ENCODE measurements around the gene FOXO6. TPM values are rescaled to one million over a fixed set of nuclear protein-coding genes. Genes with fewer than 3 reads are reported as not detected.

The FOXO6 gene
- total RNA-seq, 1 experiment from 2014 or later, result 9.0 TPM

DNA sequence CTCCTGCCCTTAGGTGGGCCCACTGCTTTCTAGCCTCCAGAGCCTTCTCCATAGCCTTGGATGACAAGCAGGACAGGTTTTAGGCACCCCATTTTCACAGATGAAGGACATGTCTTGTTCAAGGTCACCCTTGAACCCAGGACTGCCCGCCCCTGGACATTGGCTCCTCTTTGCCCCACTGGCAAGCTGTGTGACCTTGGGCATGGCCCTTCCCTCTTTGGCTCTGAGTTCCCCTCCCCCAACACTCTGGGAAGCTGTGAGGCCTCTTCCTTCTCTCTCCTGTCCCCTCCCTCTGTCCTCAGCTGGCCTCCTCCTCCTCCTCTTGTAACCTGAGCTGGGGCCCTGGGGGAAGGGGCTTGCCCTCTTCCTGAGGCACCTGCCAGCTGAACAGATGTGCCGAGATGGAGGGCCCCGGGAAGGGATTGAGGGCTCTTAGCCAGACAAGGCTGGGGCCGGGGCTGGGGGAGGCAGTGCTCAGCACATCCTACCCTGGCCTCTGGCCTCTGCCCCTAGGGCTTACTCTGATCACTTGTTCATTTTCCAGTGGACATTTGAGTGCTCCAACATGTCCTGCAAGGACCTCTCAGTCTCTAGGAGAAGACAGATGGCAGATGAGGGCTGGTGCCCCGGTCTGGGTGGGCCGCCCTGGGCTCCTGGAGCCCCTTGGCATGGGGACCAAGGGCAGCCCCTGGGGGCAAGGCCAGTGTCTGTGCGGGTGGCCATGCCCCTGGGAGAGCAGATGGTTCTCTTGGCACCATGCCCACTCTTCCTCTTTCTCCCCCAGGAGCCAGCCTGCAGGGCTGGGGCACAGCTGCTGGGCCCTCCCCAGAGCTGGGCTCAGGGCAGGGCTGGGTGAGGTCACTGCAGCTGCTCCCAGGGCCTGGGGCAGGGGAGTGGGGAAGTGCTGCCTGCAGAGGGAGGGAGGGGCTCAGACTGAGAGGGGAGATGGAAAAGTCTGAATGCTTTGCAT is 10.7 kb downstream of the FOXO6 start:
- no peaks in the 10 kb centered on the region for H3K79me2 ChIP-seq (ENCODE audit: low read depth)
- no peaks in the 10 kb centered on the region for H3K9me2 ChIP-seq (ENCODE audit: insufficient read depth)
- peaks cover 13% of the 10 kb centered on the region; the same call in 1 of the 2 replicates for H3F3A ChIP-seq (ENCODE audit: insufficient read depth, low read depth)
- H3K27ac ChIP-seq, result no peak overlapping the region
- H2AFZ ChIP-seq, result no peak overlapping the region
- H3K9me3 ChIP-seq (ENCODE audit: insufficient read depth, low read depth), result no peaks in the 10 kb centered on the region
- no peaks in the 10 kb centered on the region for H3K36me3 ChIP-seq (ENCODE audit: low read depth)
- H4K20me1 ChIP-seq (ENCODE audit: insufficient read depth), result no peaks in the 10 kb centered on the region
- H3K4me1 ChIP-seq (replicated peaks; ENCODE audit: insufficient read depth), result peaks cover 29% of the 10 kb centered on the region
- no peak for TF ChIP-seq EZH2 (IDR thresholded peaks at IDR 0.05; ENCODE audit: low read depth)
- TF ChIP-seq, protein P1, sequence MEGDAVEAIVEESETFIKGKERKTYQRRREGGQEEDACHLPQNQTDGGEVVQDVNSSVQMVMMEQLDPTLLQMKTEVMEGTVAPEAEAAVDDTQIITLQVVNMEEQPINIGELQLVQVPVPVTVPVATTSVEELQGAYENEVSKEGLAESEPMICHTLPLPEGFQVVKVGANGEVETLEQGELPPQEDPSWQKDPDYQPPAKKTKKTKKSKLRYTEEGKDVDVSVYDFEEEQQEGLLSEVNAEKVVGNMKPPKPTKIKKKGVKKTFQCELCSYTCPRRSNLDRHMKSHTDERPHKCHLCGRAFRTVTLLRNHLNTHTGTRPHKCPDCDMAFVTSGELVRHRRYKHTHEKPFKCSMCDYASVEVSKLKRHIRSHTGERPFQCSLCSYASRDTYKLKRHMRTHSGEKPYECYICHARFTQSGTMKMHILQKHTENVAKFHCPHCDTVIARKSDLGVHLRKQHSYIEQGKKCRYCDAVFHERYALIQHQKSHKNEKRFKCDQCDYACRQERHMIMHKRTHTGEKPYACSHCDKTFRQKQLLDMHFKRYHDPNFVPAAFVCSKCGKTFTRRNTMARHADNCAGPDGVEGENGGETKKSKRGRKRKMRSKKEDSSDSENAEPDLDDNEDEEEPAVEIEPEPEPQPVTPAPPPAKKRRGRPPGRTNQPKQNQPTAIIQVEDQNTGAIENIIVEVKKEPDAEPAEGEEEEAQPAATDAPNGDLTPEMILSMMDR (conservative IDR thresholded peaks at IDR 0.05), result no peak
- POLR2A ChIA-PET (ENCODE audit: unreplicated experiment), result interaction anchor here (0.6 to 1.2 kb wide), 4 partner anchors 10 to 1088 kb away, joined by 3 to 8 read pairs (median 3); no protein-coding TSS in a partner anchor
- no peaks in the 10 kb centered on the region for H3K27me3 ChIP-seq (ENCODE audit: insufficient read depth, low read depth)
- no peak overlapping the region for H3K4me3 ChIP-seq
- intact Hi-C loops (cut with micrococcal nuclease; ENCODE audit: unreplicated experiment), result no loop called here
- peak overlapping the region; percentile 38 for H3K4me2 ChIP-seq
- CTCF ChIA-PET, result interaction anchor here (0.6 to 1.4 kb wide), 2 partner anchors 10 to 46 kb away, joined by 3 to 7 read pairs; no protein-coding TSS in a partner anchor
- peak in 1 of 2 experiments; percentile 80 for DNase-seq
- BruUV-seq (replicated peaks), result no TSS peak

DNA sequence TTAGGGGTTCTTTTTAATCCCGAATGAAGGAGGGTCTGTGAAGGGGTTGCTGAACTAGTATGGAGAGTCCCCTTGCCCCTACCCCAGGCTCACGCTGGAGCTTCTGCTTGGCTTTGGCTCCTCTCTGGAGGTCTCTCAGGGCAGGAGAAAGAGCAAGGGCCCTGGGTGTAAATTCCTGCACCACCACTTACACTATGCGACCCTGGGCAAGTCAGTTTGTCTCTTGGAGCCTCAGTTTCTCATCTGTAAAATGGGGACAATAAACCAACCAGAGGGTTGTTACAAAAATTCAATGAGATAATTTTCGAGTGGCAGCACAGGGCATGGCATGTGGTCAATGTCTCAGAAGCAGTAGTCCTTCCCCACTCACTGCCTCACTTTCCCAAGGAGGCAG is 11.4 kb downstream of the FOXO6 start:
- Histone ChIP-seq H3K36me3 (ENCODE audit: low read depth) (no peaks in the 10 kb centered on the region), H3K27me3 (ENCODE audit: insufficient read depth, low read depth) (no peaks in the 10 kb centered on the region), H3K4me2 (peak overlapping the region; percentile 38; the same call in 1 of the 2 replicates), H3K4me3 (no peak overlapping the region), H4K20me1 (ENCODE audit: insufficient read depth) (no peaks in the 10 kb centered on the region), H3F3A (ENCODE audit: insufficient read depth, low read depth) (peaks cover 13% of the 10 kb centered on the region; the same call in 1 of the 2 replicates), H3K9me2 (ENCODE audit: insufficient read depth) (no peaks in the 10 kb centered on the region), H2AFZ (no peak overlapping the region), H3K79me2 (ENCODE audit: low read depth) (no peaks in the 10 kb centered on the region), H3K9me3 (ENCODE audit: insufficient read depth, low read depth) (no peaks in the 10 kb centered on the region), H3K4me1 (replicated peaks; ENCODE audit: insufficient read depth) (peaks cover 29% of the 10 kb centered on the region), H3K27ac (no peak overlapping the region)
- no peak for DNase-seq
- BruUV-seq (replicated peaks), result no TSS peak
- TF ChIP-seq, protein P1 (conservative IDR thresholded peaks at IDR 0.05), result no peak
- TF ChIP-seq EZH2 (IDR thresholded peaks at IDR 0.05; ENCODE audit: low read depth), result no peak
- intact Hi-C loops (cut with micrococcal nuclease; ENCODE audit: unreplicated experiment), result no loop called here
- CTCF ChIA-PET, result no interaction called here
- POLR2A ChIA-PET (ENCODE audit: unreplicated experiment), result interaction anchor here (1.2 kb wide), 1 partner anchor 9 kb away, joined by 8 read pairs; no protein-coding TSS in a partner anchor

DNA sequence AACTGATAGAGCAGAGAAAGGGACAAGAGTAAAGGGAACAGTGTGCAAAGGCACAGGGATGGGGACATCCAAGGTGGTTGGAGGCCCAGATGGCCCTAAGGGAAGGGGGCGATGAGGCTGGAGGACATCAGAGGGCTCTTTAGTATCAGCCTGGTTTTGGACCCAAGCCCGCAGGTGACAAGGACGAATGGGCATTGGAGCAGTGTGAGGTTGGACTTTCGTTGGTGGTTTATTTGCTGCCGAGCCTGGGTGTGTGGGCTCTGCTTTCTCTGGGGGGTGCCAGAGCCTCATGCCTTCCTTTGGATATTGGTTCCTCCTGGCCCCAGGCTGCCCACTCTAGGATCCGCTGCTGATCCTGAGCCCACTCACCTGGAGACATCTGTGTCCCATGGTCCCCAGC is 12.1 kb downstream of the FOXO6 start:
- Histone ChIP-seq H4K20me1 (ENCODE audit: insufficient read depth) (no peaks in the 10 kb centered on the region), H3K4me2 (no peak overlapping the region), H2AFZ (no peak overlapping the region), H3K4me1 (replicated peaks; ENCODE audit: insufficient read depth) (peaks cover 29% of the 10 kb centered on the region), H3K9me3 (ENCODE audit: insufficient read depth, low read depth) (no peaks in the 10 kb centered on the region), H3K79me2 (ENCODE audit: low read depth) (no peaks in the 10 kb centered on the region), H3K4me3 (no peak overlapping the region), H3K27ac (no peak overlapping the region), H3F3A (ENCODE audit: insufficient read depth, low read depth) (peaks cover 13% of the 10 kb centered on the region; the same call in 1 of the 2 replicates), H3K9me2 (ENCODE audit: insufficient read depth) (no peaks in the 10 kb centered on the region), H3K36me3 (ENCODE audit: low read depth) (no peaks in the 10 kb centered on the region), H3K27me3 (ENCODE audit: insufficient read depth, low read depth) (no peaks in the 10 kb centered on the region)
- ChIA-PET CTCF (no interaction called here), POLR2A (ENCODE audit: unreplicated experiment) (no interaction called here)
- intact Hi-C loops (cut with micrococcal nuclease; ENCODE audit: unreplicated experiment), result no loop called here
- no TSS peak for BruUV-seq (replicated peaks)
- DNase-seq, result no peak
- no peak for TF ChIP-seq EZH2 (IDR thresholded peaks at IDR 0.05; ENCODE audit: low read depth)
- TF ChIP-seq, protein P1 (conservative IDR thresholded peaks at IDR 0.05), result no peak

Measured in PC-9 (cell line).